Measurements from ENCODE around the gene PDE11A.

The PDE11A gene

GRCh38 chr2:177748360-177748759 lies 324.2 kb downstream of the PDE11A start:
- in situ Hi-C loops (cut with MboI; ENCODE audit: low pct_unique_long_range_greater_than_20kb, low sequenced_read_pairs, unreplicated experiment): no loop called here
- no peak for DNase-seq (ENCODE audit: low spot score)
- TF ChIP-seq, protein P1, sequence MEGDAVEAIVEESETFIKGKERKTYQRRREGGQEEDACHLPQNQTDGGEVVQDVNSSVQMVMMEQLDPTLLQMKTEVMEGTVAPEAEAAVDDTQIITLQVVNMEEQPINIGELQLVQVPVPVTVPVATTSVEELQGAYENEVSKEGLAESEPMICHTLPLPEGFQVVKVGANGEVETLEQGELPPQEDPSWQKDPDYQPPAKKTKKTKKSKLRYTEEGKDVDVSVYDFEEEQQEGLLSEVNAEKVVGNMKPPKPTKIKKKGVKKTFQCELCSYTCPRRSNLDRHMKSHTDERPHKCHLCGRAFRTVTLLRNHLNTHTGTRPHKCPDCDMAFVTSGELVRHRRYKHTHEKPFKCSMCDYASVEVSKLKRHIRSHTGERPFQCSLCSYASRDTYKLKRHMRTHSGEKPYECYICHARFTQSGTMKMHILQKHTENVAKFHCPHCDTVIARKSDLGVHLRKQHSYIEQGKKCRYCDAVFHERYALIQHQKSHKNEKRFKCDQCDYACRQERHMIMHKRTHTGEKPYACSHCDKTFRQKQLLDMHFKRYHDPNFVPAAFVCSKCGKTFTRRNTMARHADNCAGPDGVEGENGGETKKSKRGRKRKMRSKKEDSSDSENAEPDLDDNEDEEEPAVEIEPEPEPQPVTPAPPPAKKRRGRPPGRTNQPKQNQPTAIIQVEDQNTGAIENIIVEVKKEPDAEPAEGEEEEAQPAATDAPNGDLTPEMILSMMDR (IDR thresholded peaks at IDR 0.05; ENCODE audit: extremely low read depth, insufficient read depth, missing control alignments): no peak

- TF ChIP-seq, protein P1 (IDR thresholded peaks at IDR 0.05; ENCODE audit: extremely low read depth, insufficient read depth, missing control alignments): no peak
- in situ Hi-C loops (cut with MboI; ENCODE audit: low pct_unique_long_range_greater_than_20kb, low sequenced_read_pairs, unreplicated experiment): no loop called here
- DNase-seq (ENCODE audit: low spot score): no peak
These were observed 325.2 kb downstream of the PDE11A start for GRCh38 chr2:177747384-177747783.

GRCh38 chr2:177746358-177746757 lies 326.2 kb downstream of the PDE11A start:
- no peak for DNase-seq (ENCODE audit: low spot score)
- in situ Hi-C loops (cut with MboI; ENCODE audit: low pct_unique_long_range_greater_than_20kb, low sequenced_read_pairs, unreplicated experiment): no loop called here
- TF ChIP-seq, protein P1 (IDR thresholded peaks at IDR 0.05; ENCODE audit: extremely low read depth, insufficient read depth, missing control alignments): no peak

DNA sequence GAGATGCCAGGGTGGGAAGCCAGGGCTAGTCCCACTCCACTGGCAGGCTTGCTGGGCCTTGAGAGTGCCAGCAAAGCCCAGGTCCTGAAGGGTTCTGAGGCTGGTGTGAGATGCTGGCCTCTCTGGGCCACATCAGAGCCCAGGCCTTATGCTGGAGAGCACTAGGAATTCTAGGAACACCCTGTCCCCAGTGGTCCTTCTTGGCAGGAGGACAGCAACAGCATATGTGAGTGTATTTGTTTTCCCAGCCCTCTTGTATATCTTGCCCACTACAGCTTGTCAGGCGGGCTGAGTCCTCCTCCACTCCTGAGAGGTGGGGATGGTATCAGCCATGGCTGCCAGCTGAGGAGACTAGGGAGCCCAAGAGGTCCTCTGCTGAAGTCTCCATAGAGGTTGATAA lies 327.0 kb downstream of the PDE11A start:
- no peak for DNase-seq (ENCODE audit: low spot score)
- in situ Hi-C loops (cut with MboI; ENCODE audit: low pct_unique_long_range_greater_than_20kb, low sequenced_read_pairs, unreplicated experiment): no loop called here
- TF ChIP-seq, protein P1 (IDR thresholded peaks at IDR 0.05; ENCODE audit: extremely low read depth, insufficient read depth, missing control alignments): no peak

GRCh38 chr2:177742851-177743250 lies 329.7 kb downstream of the PDE11A start:
- in situ Hi-C loops (cut with MboI; ENCODE audit: low pct_unique_long_range_greater_than_20kb, low sequenced_read_pairs, unreplicated experiment): no loop called here
- TF ChIP-seq, protein P1 (IDR thresholded peaks at IDR 0.05; ENCODE audit: extremely low read depth, insufficient read depth, missing control alignments): no peak
- DNase-seq (ENCODE audit: low spot score): no peak

GRCh38 chr2:177741866-177742265 lies 330.7 kb downstream of the PDE11A start:
- no peak for DNase-seq (ENCODE audit: low spot score)
- TF ChIP-seq, protein P1 (IDR thresholded peaks at IDR 0.05; ENCODE audit: extremely low read depth, insufficient read depth, missing control alignments): no peak
- in situ Hi-C loops (cut with MboI; ENCODE audit: low pct_unique_long_range_greater_than_20kb, low sequenced_read_pairs, unreplicated experiment): no loop called here

GRCh38 chr2:177740700-177741099 lies 331.9 kb downstream of the PDE11A start:
- TF ChIP-seq, protein P1 (IDR thresholded peaks at IDR 0.05; ENCODE audit: extremely low read depth, insufficient read depth, missing control alignments): no peak
- DNase-seq (ENCODE audit: low spot score): no peak
- in situ Hi-C loops (cut with MboI; ENCODE audit: low pct_unique_long_range_greater_than_20kb, low sequenced_read_pairs, unreplicated experiment): no loop called here

Data from GM13977 (cell line).